HG02981 (cell line): ENCODE measurements around the gene C1orf105.
"Not testable (repeated sequence)": the region's sequence is repeated elsewhere in the genome, so short reads cannot be mapped to it uniquely, and the experiment has no call there.

Experiments
- ATAC-seq: cut with Tn5 transposase; IDR thresholded peaks from one replicate; pipeline ENCODE4 v1.9.1; 2021; ENCODE audit warnings: mild to moderate bottlenecking, moderate library complexity; ENCODE audit not compliant: unreplicated experiment

The C1orf105 gene

DNA sequence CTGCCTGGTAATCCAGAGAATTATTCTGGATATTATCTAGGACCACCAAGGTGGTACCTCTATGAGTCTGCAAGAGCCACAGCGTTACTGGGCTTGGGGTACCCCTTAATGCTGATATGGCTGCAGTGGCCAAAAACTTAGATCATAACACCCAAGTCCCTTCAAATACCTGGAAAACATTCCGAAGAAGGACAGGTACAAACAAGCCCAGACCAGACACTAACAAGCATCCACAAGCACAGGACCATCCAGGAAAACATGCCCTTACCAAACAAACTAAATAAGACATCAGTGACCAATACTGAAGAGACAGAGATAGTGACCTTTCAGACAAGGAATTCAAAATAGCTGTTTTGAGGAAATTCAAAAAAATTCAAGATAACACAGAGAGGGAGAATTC is 2.9 kb downstream of the C1orf105 start:
- no peak for ATAC-seq

DNA sequence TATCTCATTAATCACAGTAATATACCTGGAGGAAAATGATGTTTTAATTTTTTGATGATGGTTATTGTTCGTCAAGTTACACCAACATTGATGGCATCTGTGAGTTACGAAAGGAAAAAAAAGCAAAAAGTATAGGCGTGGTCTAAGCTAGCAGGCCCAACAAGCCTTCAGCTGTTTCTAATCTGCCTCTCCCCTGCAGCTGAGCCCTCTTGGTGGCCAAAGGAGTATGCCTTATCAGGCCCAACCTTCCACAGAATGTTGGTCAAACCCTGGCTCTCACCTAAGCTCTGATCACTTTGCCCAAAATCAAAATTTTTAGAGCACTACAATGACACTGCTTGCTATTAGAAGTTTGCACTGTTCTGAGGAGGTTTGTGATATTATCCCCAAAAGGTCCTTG is 4.9 kb downstream of the C1orf105 start:
- ATAC-seq, result no peak

DNA sequence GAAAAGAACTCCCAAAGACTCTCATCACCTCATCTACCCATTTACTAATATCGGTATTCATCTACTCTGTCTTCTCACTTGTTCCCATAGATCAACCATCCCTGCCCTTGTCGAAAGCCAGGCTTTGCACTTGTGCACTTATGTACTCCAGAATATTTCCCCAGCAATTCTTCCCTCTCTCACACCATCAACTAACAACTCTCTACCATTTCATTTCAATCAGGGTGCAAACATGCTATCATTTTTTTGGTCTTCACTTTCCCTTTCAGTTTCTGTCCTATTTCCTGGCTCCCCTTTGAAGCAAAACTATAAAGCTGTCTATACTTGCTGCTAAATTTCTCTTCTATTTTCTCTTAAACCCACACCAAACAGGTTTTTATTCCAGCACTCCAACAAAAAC is 6.7 kb downstream of the C1orf105 start:
- no peak for ATAC-seq

DNA sequence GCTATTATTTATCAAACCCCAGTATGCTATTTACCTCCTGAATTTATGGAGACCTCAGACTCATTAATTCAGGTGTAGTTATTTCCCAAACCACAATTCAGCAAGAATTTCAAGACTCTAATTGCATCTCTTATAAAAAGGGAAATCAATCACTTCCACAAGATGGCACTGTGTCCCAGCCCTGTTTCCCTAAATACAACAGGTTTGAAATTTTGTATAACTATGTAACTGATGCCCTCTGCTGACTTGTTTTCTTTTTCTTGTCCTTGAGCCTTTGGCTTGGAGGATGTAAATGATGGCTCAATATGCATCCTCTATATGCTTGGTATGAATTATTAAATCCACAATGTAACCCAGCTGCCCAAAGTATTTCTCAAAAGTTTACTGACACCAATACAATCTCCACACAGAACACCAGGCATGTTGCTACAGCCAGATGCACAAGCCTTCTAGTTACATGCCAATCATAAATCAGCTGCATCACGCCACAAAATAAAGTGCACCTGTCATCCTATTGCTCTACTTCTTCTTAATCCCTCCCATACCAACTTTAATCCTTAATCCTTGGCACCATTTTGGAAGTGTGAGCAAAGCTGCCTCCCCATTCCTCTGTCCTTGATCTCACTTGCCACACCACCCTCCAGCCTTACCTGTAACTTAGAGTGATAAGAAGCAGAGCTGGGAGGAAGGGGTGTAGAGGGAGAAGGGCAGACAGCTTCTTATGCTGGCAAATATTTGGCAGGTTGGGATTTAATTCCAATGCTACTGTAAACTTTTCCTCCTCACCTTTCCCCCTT is 9.0 kb downstream of the C1orf105 start:
- no peak for ATAC-seq

DNA sequence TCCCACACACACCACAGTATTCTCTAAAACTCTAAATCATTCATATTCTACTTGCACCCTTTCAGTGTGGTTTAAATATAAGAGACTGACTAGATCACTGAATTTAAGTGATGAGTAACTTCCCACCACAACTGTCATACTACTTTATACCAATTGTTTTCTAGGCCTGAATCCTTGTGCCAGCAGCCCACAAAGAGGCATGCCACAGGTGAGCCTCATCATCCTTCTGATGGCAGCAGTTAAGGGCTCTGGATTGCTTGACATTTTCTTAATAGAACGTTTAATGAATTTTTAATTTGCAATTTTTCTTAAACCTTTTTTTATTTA is 9.6 kb downstream of the C1orf105 start:
- no peak for ATAC-seq

DNA sequence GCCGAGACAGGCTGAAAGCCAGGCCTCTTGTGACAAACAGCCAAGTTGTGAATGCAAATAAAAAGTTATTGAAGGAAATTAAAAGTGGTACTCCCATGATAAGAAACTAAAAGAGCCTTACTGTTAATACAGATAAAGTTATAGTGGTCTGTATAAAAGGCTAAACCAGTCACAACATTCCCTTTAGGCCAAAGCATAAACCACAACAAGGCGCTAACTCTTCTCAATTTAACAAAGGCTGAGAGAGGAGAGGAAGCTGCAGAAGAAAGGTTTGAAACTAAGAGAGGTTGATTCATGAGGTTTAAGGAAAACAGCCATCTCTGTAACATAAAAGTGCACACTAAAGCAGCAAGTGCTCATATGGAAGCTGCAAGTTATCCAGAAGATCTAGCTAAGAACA is 10.7 kb downstream of the C1orf105 start:
- ATAC-seq, result no peak

DNA sequence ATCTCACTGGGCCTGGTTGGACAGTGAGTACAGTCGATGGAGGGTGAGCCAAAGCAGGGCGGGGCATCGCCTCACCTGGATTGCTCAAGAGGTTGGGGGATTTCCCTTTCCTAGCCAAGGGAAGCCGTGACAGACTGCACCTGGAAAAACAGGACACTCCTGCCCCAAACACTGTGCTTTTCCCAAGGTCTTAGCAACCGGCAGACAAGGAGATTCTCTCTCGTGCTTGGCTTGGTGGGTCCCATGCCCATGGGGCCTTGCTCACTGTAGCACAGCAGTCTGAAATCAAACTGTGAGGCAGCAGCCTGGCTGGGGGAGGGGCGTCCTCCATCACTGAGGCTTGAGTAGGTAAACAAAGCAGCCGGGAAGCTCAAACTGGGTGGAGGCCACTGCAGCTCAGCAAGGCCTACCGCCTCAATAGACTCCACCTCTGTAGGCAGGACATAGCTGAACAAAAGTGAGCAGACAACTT is 11.3 kb downstream of the C1orf105 start:
- no peak for ATAC-seq

DNA sequence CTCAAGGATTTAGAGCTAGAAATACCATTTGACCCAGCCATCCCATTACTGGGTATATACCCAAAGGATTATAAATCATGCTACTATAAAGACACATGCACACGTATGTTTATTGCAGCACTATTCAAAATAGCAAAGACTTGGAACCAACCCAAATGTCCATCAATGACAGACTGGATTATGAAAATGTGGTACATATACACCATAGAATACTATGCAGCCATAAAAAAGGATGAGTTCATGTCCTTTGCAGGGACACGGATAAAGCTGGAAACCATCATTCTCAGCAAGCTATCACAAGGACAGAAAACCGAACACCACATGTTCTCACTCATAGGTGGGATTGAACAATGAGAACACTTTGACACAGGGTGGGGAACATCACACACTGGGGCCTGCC is 16.7 kb downstream of the C1orf105 start:
- not testable (repeated sequence) for ATAC-seq

DNA sequence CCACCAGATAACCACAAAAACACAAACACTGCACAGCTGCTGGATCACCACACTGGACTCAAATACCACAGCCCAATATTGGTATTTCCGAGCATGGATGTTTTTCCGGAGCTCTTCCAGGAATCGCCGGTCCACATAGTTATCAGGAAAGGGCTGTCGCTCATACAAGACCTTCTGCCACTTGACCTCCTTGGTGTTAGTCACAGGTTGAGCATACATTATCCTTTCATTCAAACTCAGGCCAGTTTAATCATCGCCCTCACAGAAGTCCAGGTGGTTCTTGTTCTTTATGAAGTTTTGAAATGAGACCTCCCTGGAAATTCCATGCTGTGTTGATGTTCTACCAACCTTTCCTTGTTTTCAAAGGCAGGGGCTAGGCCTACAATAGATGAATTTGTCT is 21.9 kb downstream of the C1orf105 start:
- no peak for ATAC-seq

DNA sequence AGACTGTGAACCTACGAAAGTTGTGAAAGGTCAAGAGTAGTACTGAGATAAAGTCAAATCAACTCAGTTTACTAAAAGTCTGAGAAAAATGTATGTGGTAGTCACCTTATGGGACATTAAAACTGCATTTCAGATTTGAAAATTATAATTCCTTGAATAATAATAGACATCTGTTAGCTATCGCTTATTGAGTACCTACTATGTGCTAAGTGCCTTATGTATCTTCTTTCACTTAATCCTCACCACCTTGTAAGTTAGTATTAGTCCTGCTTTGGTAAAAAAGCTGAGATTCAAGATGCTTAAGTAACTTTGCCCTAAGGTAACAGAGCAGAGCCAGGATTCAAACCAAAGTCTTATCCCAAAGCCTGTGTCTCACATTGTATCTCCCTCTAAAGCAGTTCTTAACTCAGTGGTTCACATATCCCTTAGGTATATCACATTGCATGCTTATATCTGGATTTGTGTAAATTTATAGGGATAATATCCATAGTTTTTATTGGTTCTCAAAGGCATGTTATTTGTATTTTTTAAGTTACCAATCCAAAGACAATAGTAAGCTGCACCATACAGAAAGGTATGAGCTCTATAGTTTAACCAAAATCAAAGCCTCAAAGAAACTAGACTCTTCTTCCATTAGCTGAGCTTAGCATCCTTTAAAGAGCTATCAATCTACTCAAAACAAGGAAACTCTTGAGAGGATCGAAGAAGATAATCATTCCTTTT is 22.5 kb downstream of the C1orf105 start:
- ATAC-seq, result no peak

DNA sequence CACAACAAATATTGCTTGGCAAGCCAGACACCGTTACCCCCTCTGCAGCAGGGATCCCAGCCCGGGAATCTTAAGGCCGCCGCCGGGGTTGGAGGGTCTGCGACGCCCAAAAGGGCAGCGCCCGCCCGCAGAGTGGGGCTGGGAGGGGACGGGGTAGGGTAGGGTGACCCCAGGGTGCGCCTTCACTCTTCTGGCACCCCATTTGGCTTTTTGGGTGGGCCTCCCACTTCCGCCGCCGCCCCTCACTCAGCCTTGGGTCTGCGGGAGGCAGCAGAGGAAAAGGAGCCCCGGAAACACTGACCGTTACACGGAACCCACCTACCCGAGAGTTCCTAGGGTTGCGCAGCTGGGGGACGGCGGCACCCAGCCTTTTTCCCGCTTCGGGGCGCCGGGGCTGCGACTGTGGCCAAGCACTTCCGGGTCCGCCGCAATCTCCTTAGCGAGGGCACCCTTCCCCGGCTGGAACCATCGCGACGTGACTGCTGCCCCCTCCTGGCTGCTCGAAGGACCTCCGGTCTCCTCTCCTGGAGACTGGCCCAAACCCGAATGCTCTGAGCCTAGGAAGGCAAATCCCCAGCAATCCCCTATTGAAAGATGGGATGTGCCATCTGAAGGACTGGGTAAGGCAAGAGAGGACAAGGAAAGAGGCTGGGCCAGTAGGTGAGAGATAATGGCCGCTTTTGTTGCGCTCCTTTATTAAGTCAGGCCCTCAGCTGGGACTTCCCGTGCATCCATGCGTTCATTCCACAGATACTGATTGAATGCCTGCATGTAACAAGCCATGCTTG is 23.4 kb downstream of the C1orf105 start, which contains the start of gene PIGC:
PIGC (minus strand) TSS at position 404 of the 788 bp plus-strand sequence. CDS start 1,447 bp downstream, outside the sequence.
- peak; percentile 99 for ATAC-seq

DNA sequence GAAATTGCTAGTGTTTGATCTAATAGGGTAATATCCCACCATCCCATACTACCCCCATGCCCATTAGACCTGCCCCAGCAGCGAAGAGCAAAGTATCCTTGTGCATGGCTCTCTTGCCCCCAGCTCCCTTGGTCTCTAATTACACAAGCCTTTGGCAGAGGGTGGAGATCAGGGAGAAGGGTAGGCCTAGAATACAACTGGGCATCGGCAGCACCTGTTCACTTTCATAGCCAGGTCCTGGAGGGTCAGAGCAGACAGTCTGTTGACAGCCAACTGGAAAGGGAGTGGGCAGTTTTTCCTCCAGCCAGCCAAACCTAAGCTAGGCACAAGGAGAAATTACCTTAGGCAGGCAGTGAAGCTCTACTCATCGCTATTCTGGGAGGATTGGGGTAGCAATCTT is 26.1 kb downstream of the C1orf105 start:
- ATAC-seq, result no peak

DNA sequence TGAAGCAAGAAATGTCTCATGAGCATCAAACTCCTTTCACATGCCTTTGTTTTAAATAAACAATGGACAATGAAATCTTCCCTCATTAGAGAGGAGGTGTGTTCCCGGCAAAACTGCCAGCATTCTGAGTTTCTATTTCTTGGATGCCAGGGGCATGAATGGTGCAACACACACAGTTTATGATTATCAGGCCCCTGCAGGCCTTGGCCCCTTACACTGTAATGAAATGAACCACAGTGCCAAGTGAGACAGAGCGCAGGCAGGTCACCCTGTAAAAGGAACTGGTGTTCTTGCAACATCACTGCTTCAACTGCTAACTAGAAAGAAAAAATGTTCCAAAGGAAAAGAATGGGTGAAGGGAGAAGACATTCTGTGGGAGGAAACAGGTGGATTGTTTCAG is 27.2 kb downstream of the C1orf105 start:
- no peak for ATAC-seq

DNA sequence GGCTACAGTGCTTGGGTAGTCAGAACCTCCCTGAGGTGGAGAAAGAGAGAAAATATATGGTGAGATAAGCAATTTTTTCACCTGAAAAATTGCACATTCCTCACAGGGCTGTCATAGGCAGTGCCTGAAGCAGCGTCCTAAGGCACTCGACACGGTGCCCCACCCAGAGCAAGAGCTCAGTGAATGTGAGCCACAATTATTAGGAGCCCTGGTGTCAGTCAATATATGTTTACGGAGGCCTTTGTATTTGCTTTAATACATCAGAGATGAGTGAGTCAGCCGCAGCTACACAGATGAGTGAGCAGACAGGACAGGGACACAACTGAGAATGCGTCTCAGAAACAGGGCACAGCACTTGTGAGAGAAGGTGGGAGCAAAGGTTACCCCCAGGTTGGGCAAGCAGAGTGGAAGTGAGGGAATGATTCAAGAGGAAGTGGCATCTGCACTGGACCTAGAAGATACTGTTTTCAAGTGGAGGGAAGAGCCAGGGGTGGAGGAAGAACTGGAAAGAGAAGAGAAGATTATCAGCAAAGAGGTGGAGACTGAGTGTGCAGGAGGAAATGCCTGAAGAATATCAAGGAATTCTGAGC is 28.6 kb downstream of the C1orf105 start:
- ATAC-seq, result no peak

DNA sequence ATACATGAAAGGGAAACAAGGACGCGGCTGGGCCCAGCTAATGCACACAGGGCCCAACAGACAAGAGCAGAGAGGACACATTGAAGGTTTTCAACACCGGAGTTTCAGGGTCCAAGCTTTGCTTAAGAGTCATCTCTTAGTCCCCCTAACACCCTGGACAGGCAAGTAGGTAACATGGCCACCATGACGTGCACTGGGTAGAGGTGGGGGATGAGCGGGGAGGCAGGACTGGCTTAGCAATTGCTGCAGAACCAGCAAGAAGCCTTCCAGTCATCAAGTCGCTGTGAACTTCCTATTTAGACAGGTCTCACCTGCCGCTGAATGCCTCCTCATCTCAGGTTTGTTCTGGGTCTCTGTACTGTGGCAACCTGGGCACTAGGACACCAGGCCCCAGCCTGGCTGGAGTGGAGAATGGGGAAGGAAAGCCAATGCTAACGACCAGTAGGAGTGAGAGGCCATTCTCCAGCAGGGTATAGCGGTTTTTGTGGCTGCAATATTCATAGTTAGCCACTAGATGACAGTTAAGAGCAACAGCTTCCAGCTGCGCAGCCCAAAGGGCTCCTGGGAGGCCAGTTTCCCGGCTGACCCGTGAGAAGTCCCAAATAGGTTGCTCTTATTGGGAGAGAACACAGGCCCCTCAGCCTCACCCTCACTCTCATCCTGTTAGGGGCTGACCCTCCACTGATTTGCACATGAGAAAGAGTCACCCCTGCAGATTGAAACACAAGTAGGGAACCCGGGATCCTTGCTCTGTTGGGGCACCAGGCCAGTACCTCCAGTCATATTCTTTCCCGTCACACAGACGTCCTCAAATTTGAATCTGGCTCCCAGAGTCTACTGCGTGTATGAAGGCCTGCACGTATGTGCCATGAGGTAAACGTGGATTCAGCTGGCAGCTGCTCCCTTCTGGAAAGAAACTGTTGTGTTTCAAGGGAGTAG is 29.4 kb downstream of the C1orf105 start:
- peak; percentile 83 for ATAC-seq

DNA sequence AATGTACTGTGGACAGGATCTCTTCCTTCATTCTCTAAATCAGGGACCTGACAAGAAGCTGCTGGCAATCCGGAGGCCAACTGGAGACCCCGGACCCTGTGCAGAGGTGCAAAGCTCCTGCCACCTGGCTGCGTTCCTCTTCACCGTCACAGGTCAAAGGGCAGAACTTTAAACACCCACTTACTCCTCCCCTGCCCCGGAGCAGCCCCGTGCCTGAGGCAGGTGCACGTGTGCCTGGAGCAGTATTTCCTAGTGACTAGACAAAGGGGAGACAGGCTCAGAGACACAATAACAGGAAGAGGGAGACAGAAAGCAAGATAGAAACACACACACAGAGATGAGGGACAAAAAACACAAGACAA is 30.0 kb downstream of the C1orf105 start:
- ATAC-seq, result no peak

DNA sequence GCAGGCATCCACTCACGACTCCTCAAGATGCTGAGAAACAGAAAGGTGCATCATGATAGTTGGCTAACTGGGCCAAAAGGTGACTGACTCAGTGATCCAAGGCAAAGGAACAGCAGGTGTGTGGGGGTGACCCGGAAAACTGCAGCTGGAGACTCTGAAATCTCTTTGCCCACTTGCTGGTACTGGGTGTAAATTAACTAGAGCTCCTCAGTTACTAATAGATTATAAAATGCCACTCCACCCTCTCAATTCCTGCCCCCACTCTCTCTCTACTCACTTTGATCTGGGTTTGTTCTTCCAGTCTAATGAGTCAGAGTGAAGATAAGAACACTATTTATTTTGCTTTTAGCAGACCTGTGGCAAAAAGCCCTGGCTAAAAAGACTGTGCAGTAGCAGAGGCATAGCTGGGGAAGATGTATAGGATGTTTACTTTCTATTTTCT is 30.5 kb downstream of the C1orf105 start:
- ATAC-seq, result no peak

DNA sequence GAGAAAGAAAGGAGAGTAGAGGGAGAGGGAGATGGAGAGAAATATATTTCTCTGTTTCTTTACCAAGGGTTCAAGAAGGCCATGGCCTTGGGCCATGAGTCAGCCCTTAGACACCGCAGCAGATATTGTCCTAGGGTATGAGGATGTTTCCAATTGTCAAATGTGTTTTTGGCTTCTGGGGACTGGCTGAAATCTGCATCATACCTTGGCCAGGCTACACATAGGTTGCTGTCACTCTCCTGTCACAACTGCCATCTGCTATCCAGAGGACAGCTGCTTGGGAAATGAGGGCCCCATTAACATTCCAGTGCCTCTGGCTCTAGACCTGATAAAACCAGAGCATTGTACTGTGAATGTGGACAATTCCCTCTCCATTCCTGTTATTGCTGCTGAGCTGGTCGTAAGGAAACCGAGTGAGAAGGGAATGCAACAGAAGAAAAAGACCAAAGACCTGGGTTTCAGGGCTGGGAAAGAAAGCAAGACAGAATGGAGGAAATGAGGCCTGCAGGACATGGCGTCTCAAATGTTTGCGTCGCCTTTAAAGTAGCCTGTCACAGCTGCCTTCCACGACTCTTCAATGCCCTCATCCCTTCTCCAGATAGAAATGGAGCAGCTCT is 32.2 kb downstream of the C1orf105 start:
- ATAC-seq, result no peak

DNA sequence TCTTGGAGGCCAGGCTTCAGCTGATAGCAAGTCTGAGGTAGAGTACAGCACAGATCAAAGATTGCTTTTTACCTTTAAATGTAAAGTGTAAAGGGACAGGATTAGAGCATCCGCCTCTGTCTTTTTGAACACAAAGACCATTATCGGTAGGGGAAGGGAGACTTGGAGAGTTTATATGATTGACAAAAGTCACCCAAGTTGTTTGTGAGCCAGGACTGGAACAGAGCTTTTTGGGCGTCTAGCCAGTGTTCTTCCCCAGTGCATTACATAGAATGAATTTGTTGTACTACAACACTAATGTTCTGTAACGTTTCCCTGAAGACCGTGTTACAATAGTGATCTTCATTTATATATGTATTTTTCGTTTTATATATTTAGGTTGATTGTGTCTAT is 32.7 kb downstream of the C1orf105 start:
- ATAC-seq, result no peak

DNA sequence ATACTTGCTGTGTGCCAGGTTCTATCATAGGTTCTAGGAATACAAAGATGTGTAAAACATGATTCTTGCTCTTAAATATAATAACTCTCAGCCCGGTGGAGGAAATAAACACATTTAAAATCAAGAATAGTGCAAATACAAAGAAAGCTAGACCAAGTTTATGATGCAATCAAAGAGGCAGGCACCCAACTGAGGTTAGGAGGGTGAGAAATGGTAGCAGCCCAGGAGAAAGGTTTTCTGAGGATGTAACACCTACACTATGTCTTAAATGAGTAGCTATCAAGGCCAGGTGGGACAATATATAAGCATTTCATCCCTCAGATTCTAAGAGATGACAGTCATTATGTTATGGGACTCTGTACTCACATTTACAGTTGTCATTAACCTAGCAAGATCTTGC is 33.1 kb downstream of the C1orf105 start:
- no peak for ATAC-seq
